Mucosa of stomach (tissue), 1 donor: ENCODE results near the gene NXPH2.
"Not testable (repeated sequence)": the region's sequence is repeated elsewhere in the genome, so short reads cannot be mapped to it uniquely, and the experiment has no call there.

Experiments used
- H3K27me3 ChIP-seq: one replicate; pipeline ENCODE4 v1.7.0; 2013; ENCODE audit warnings: mild to moderate bottlenecking, low read length; ENCODE audit not compliant: control insufficient read depth, insufficient read depth
- H3K36me3 ChIP-seq: one replicate; pipeline ENCODE4 v1.7.0; 2013; ENCODE audit warnings: low read length; ENCODE audit not compliant: control insufficient read depth, insufficient read depth
- H3K4me1 ChIP-seq: one replicate; pipeline ENCODE4 v1.7.0; 2013; ENCODE audit warnings: mild to moderate bottlenecking, low read length; ENCODE audit not compliant: control insufficient read depth, insufficient read depth
- H3K4me3 ChIP-seq: one replicate; pipeline ENCODE4 v1.7.0; 2013; ENCODE audit warnings: low read length
- H3K9ac ChIP-seq: one replicate; pipeline ENCODE4 v1.7.0; 2013; ENCODE audit warnings: mild to moderate bottlenecking, low read length, moderate library complexity
- H3K9me3 ChIP-seq: one replicate; pipeline ENCODE4 v1.7.0; 2013; ENCODE audit warnings: mild to moderate bottlenecking, low read length, moderate library complexity; ENCODE audit not compliant: control insufficient read depth
- donor health status: Pancreatic carcinoma.

The NXPH2 gene

GRCh38 chr2:138744713-138745112, 35.5 kb downstream of the NXPH2 start:
- Histone ChIP-seq H3K4me3 (no peak overlapping the region), H3K27me3 (no peaks in the 10 kb centered on the region), H3K9ac (no peak overlapping the region), H3K4me1 (no peaks in the 10 kb centered on the region), H3K9me3 (no peaks in the 10 kb centered on the region), H3K36me3 (no peaks in the 10 kb centered on the region)

- H3K4me3 ChIP-seq: no peak overlapping the region
- H3K9me3 ChIP-seq: no peaks in the 10 kb centered on the region
- no peaks in the 10 kb centered on the region for H3K4me1 ChIP-seq
- no peaks in the 10 kb centered on the region for H3K36me3 ChIP-seq
- no peaks in the 10 kb centered on the region for H3K27me3 ChIP-seq
- H3K9ac ChIP-seq: no peak overlapping the region
These were observed 37.6 kb downstream of the NXPH2 start for GRCh38 chr2:138742441-138743057.

GRCh38 chr2:138741851-138742250, 38.3 kb downstream of the NXPH2 start:
- no peaks in the 10 kb centered on the region for H3K9me3 ChIP-seq
- H3K36me3 ChIP-seq: no peaks in the 10 kb centered on the region
- H3K4me1 ChIP-seq: no peaks in the 10 kb centered on the region
- H3K27me3 ChIP-seq: no peaks in the 10 kb centered on the region
- no peak overlapping the region for H3K4me3 ChIP-seq
- no peak overlapping the region for H3K9ac ChIP-seq

- not testable (repeated sequence) for H3K4me3 ChIP-seq, H3K9me3 ChIP-seq, H3K36me3 ChIP-seq, H3K9ac ChIP-seq, H3K4me1 ChIP-seq, H3K27me3 ChIP-seq
These were observed 43.1 kb downstream of the NXPH2 start for GRCh38 chr2:138737009-138737554.

GRCh38 chr2:138732651-138733050, 47.5 kb downstream of the NXPH2 start:
- H3K27me3 ChIP-seq: no peaks in the 10 kb centered on the region

GRCh38 chr2:138730497-138731030, 49.6 kb downstream of the NXPH2 start:
- no peaks in the 10 kb centered on the region for H3K9me3 ChIP-seq
- no peaks in the 10 kb centered on the region for H3K4me1 ChIP-seq
- H3K9ac ChIP-seq: no peak overlapping the region
- H3K36me3 ChIP-seq: no peaks in the 10 kb centered on the region
- H3K4me3 ChIP-seq: no peak overlapping the region
- H3K27me3 ChIP-seq: no peaks in the 10 kb centered on the region

More at GRCh38 chr2:138732651-138733050, 47.5 kb downstream of the NXPH2 start:
- no peaks in the 10 kb centered on the region for H3K4me1 ChIP-seq
- H3K4me3 ChIP-seq: no peak overlapping the region
- H3K9ac ChIP-seq: no peak overlapping the region
- no peaks in the 10 kb centered on the region for H3K9me3 ChIP-seq
- H3K36me3 ChIP-seq: no peaks in the 10 kb centered on the region

- H3K4me1 ChIP-seq: peaks cover 3% of the 10 kb centered on the region
- H3K36me3 ChIP-seq: no peaks in the 10 kb centered on the region
- no peaks in the 10 kb centered on the region for H3K27me3 ChIP-seq
- no peak overlapping the region for H3K4me3 ChIP-seq
- H3K9ac ChIP-seq: no peak overlapping the region
- H3K9me3 ChIP-seq: no peaks in the 10 kb centered on the region
These were observed 52.2 kb downstream of the NXPH2 start for GRCh38 chr2:138727956-138728355.

- H3K9ac ChIP-seq: no peak overlapping the region
- H3K4me3 ChIP-seq: no peak overlapping the region
- no peaks in the 10 kb centered on the region for H3K9me3 ChIP-seq
- no peaks in the 10 kb centered on the region for H3K36me3 ChIP-seq
- peaks cover 3% of the 10 kb centered on the region for H3K4me1 ChIP-seq
- H3K27me3 ChIP-seq: no peaks in the 10 kb centered on the region
These were observed 53.5 kb downstream of the NXPH2 start for GRCh38 chr2:138726681-138727080.

GRCh38 chr2:138724729-138725459, 55.3 kb downstream of the NXPH2 start:
- H3K9me3 ChIP-seq: no peaks in the 10 kb centered on the region
- H3K27me3 ChIP-seq: no peaks in the 10 kb centered on the region
- H3K4me3 ChIP-seq: no peak overlapping the region
- H3K4me1 ChIP-seq: peaks cover 3% of the 10 kb centered on the region
- H3K9ac ChIP-seq: no peak overlapping the region
- no peaks in the 10 kb centered on the region for H3K36me3 ChIP-seq

GRCh38 chr2:138724327-138724726, 55.9 kb downstream of the NXPH2 start:
- no peaks in the 10 kb centered on the region for H3K27me3 ChIP-seq
- peaks cover 3% of the 10 kb centered on the region for H3K4me1 ChIP-seq
- no peak overlapping the region for H3K9ac ChIP-seq
- no peaks in the 10 kb centered on the region for H3K9me3 ChIP-seq
- H3K4me3 ChIP-seq: no peak overlapping the region
- no peaks in the 10 kb centered on the region for H3K36me3 ChIP-seq

GRCh38 chr2:138723196-138723987, 56.8 kb downstream of the NXPH2 start:
- Histone ChIP-seq H3K4me1 (peaks cover 3% of the 10 kb centered on the region), H3K36me3 (no peaks in the 10 kb centered on the region), H3K9me3 (no peaks in the 10 kb centered on the region)

GRCh38 chr2:138722316-138722715, 57.9 kb downstream of the NXPH2 start:
- Histone ChIP-seq H3K9ac (no peak overlapping the region), H3K36me3 (no peaks in the 10 kb centered on the region), H3K4me3 (no peak overlapping the region), H3K9me3 (no peaks in the 10 kb centered on the region), H3K4me1 (peaks cover 3% of the 10 kb centered on the region), H3K27me3 (no peaks in the 10 kb centered on the region)

More at GRCh38 chr2:138723196-138723987, 56.8 kb downstream of the NXPH2 start:
- no peak overlapping the region for H3K9ac ChIP-seq
- H3K27me3 ChIP-seq: no peaks in the 10 kb centered on the region
- no peak overlapping the region for H3K4me3 ChIP-seq
